Transverse colon (tissue), 4 donors: ENCODE measurements around the gene CHST11. TPM values are rescaled to one million over a fixed set of nuclear protein-coding genes. Genes with fewer than 3 reads are reported as not detected.

Experiments used
- DNase-seq: peaks from one replicate; pipeline ENCODE4 v3.0.0-alpha.2; 2019
- H3K27ac ChIP-seq, 4 donors: fragments of 200-600 bp; sonication (generic); 2 replicates each; pipeline ENCODE4 v1.5.1; 2016 to 2018; ENCODE audit warnings: inconsistent platforms in 4 of 4
- H3K27me3 ChIP-seq: fragments of 200-600 bp; sonication (generic); 2 replicates; pipeline ENCODE4 v1.5.1; 2017; ENCODE audit warnings: inconsistent platforms
- H3K36me3 ChIP-seq, 4 donors: fragments of 200-600 bp; sonication (generic); 2 replicates each; pipeline ENCODE4 v1.5.1; 2017 to 2019; ENCODE audit warnings: inconsistent platforms in 4 of 4
- H3K4me1 ChIP-seq, 4 donors: fragments of 200-600 bp; sonication (generic); 2 replicates each; pipeline ENCODE4 v1.5.1; 2017 to 2020; ENCODE audit warnings: inconsistent platforms in 4 of 4
- H3K4me3 ChIP-seq, 4 donors: fragments of 200-600 bp; sonication (generic); 1 replicate in 1 of 4; 2 replicates in 3 of 4; pipeline versions ENCODE4 v1.5.1 to v1.6.1; 2017 to 2019; ENCODE audit warnings: inconsistent platforms in 4 of 4
- H3K9me3 ChIP-seq, 2 donors: fragments of 200-600 bp; sonication (generic); 2 replicates each; pipeline ENCODE4 v1.5.1; 2017 to 2019; ENCODE audit warnings: inconsistent platforms in 2 of 2
- CTCF ChIP-seq, 5 experiments: fragments of 200-600 bp in 3 of 5; fragments of 450-650 bp in 2 of 5; sonication (generic) in 3 of 5; IDR thresholded peaks; 1 replicate in 2 of 5; 2 replicates in 3 of 5; pipeline ENCODE4 v1.5.1; 2016 to 2017; ENCODE audit warnings: antibody characterized with exemption in 5 of 5, inconsistent platforms in 3 of 5, mild to moderate bottlenecking in 2 of 5, moderate library complexity in 1 of 5
- EP300 ChIP-seq: sonication (generic); formaldehyde crosslinking; IDR thresholded peaks from one replicate; pipeline ENCODE4 v1.6.1; 2017; ENCODE audit warnings: antibody characterized with exemption, low read depth
- POLR2A ChIP-seq: fragments of 450-650 bp; IDR thresholded peaks from one replicate; pipeline ENCODE4 v1.6.1; 2016; ENCODE audit warnings: antibody characterized with exemption, mild to moderate bottlenecking, moderate library complexity
- POLR2AphosphoS5 ChIP-seq, 3 donors: sonication (generic); formaldehyde crosslinking; IDR thresholded peaks; one replicate each; pipeline ENCODE4 v1.6.1; 2016; ENCODE audit warnings: antibody characterized with exemption in 3 of 3
- WGBS, 2 donors: methylation state at CpG; one replicate each; pipeline ENCODE4 v1.1.5; 2018; ENCODE audit warnings: low coverage in 1 of 2; 5-methylcytosine and 5-hydroxymethylcytosine counted together
- in situ Hi-C, 4 donors: fragments of 200-750 bp; cut with MboI; loops; one replicate each; pipeline versions ENCODE4 v1.15.0 to v1.15.1; 2017; ENCODE audit warnings: low sequenced_read_pairs in 3 of 4, low pct_ligation_motif_present in 1 of 4, low pct_unique_long_range_greater_than_20kb in 1 of 4
- intact Hi-C: fragments of 100-400 bp; cut with DNase I; formaldehyde crosslinking; loops from one replicate; pipeline ENCODE4 v1.15.1; 2023; ENCODE audit warnings: low total_unique reads
- total RNA-seq, 4 donors: library from RNA; depleted of rRNA; stranded (reverse); fragments of >200 nt; gene quantifications; one replicate each; pipeline ENCODE4 v1.1.0, GENCODE V29; 2016

Gene CHST11
- total RNA-seq, 4 donors from 2014 or later, result 4.2 to 123 (median 31.5) TPM

- TF ChIP-seq POLR2AphosphoS5 (IDR thresholded peaks at IDR 0.05) (no peak), EP300 (no peak), CTCF (IDR thresholded peaks at IDR 0.05) (no peak), POLR2A (no peak)
- Histone ChIP-seq H3K36me3 (no peaks in the 10 kb centered on the region), H3K27me3 (no peaks in the 10 kb centered on the region), H3K4me1 (no peaks in the 10 kb centered on the region), H3K9me3 (no peaks in the 10 kb centered on the region), H3K27ac (no peak overlapping the region), H3K4me3 (no peak overlapping the region)
- in situ Hi-C loops (no loop called here), intact Hi-C loops (no loop called here)
- DNase-seq, result no peak
- WGBS, 2 donors, result 70 to 94% methylated on average over 2 of the region's 2 CpGs
Measured at GRCh38 chr12:104636496-104636895, 179.7 kb downstream of the CHST11 start.

- intact Hi-C loops, result no loop called here
- Histone ChIP-seq H3K4me3 (no peak overlapping the region), H3K27me3 (no peaks in the 10 kb centered on the region), H3K9me3 (no peaks in the 10 kb centered on the region), H3K4me1 (no peaks in the 10 kb centered on the region), H3K36me3 (no peaks in the 10 kb centered on the region), H3K27ac (no peak overlapping the region)
- TF ChIP-seq EP300 (no peak), POLR2A (no peak), CTCF (IDR thresholded peaks at IDR 0.05) (no peak), POLR2AphosphoS5 (IDR thresholded peaks at IDR 0.05) (no peak)
- in situ Hi-C loops, result no loop called here
- 69 to 71% methylated on average over 2 to 6 of the region's 6 CpGs for WGBS, 2 donors
- no peak for DNase-seq
Measured at GRCh38 chr12:104637604-104638003, 180.9 kb downstream of the CHST11 start.

- no peak overlapping the region for H3K4me3 ChIP-seq
- WGBS, 2 donors, result 77 to 90% methylated on average over 2 to 4 of the region's 4 CpGs
- TF ChIP-seq POLR2AphosphoS5 (IDR thresholded peaks at IDR 0.05) (no peak), POLR2A (no peak), EP300 (no peak), CTCF (IDR thresholded peaks at IDR 0.05) (no peak)
- H3K27ac ChIP-seq, result no peak overlapping the region
- in situ Hi-C loops, result no loop called here
- H3K36me3 ChIP-seq, result no peaks in the 10 kb centered on the region
- intact Hi-C loops, result no loop called here
- no peaks in the 10 kb centered on the region for H3K9me3 ChIP-seq
- peaks cover 0 to 4% (median 0%) of the 10 kb centered on the region in 4 donors for H3K4me1 ChIP-seq
- DNase-seq, result no peak
- H3K27me3 ChIP-seq, result no peaks in the 10 kb centered on the region
Measured at GRCh38 chr12:104638218-104638850, 181.6 kb downstream of the CHST11 start.

- WGBS, 2 donors, result 87 to 100% methylated on average over 1 to 3 of the region's 3 CpGs
Measured at GRCh38 chr12:104638851-104639240, 182.1 kb downstream of the CHST11 start.

More at GRCh38 chr12:104638851-104639240, 182.1 kb downstream of the CHST11 start:
- peaks cover 0 to 4% (median 2%) of the 10 kb centered on the region in 4 donors for H3K4me1 ChIP-seq
- DNase-seq, result no peak
- no peak overlapping the region for H3K4me3 ChIP-seq
- no peak overlapping the region for H3K27ac ChIP-seq
- H3K36me3 ChIP-seq, result no peaks in the 10 kb centered on the region
- no peaks in the 10 kb centered on the region for H3K27me3 ChIP-seq
- intact Hi-C loops, result no loop called here
- H3K9me3 ChIP-seq, result no peaks in the 10 kb centered on the region
- in situ Hi-C loops, result no loop called here
- TF ChIP-seq EP300, result no peak
- TF ChIP-seq POLR2AphosphoS5 (IDR thresholded peaks at IDR 0.05), result no peak
- no peak for TF ChIP-seq POLR2A
- TF ChIP-seq CTCF (IDR thresholded peaks at IDR 0.05), result no peak
